Erythroblast (primary cell): ENCODE results near the gene LYPLAL1.

Experiments used
- GATA1 ChIP-seq: IDR thresholded peaks from 2 replicates; pipeline ENCODE4 v1.6.1; 2011; ENCODE audit warnings: low read depth, mild to moderate bottlenecking, control low read depth, low read length, moderate library complexity
- POLR2A ChIP-seq: IDR thresholded peaks from 2 replicates; pipeline ENCODE4 v1.6.1; 2011; ENCODE audit warnings: mild to moderate bottlenecking, low read length

- TF ChIP-seq POLR2A = no peak
- TF ChIP-seq GATA1 = no peak
Measured at GRCh38 chr1:219210067-219210466, 36.4 kb downstream of the LYPLAL1 start.
